Stomach (tissue), 9 donors: ENCODE measurements around the gene RAB8B. TPM values are rescaled to one million over a fixed set of nuclear protein-coding genes. Genes with fewer than 3 reads are reported as not detected.

Experiments used
- DNase-seq, 2 donors: peaks; one replicate each; pipeline versions ENCODE4 v3.0.0 to v3.0.0-alpha.2; 2013 to 2019
- H3K27ac ChIP-seq, 5 donors: fragments of 200-600 bp in 4 of 5; sonication (generic) in 4 of 5; one replicate each; pipeline ENCODE4 v1.5.1; 2013 to 2019; ENCODE audit warnings: mild to moderate bottlenecking in 1 of 5, moderate library complexity in 1 of 5
- H3K27me3 ChIP-seq, 3 donors: fragments of 200-600 bp; sonication (generic); one replicate each; pipeline ENCODE4 v1.5.1; 2017 to 2019; ENCODE audit warnings: mixed run types in 1 of 3
- H3K36me3 ChIP-seq, 4 donors: fragments of 200-600 bp; sonication (generic); 1 replicate in 3 of 4; 2 replicates in 1 of 4; pipeline ENCODE4 v1.5.1; 2016 to 2019
- H3K4me1 ChIP-seq, 4 donors: fragments of 200-600 bp; sonication (generic); one replicate each; pipeline ENCODE4 v1.5.1; 2016 to 2019
- H3K4me3 ChIP-seq, 4 donors: fragments of 200-600 bp; sonication (generic) in 3 of 4; one replicate each; pipeline ENCODE4 v1.5.1; 2016 to 2019; ENCODE audit warnings: mild to moderate bottlenecking in 1 of 4
- H3K9me3 ChIP-seq, 4 donors: fragments of 200-600 bp; sonication (generic); one replicate each; pipeline ENCODE4 v1.5.1; 2016 to 2019
- EP300 ChIP-seq: sonication (generic); formaldehyde crosslinking; IDR thresholded peaks from one replicate; pipeline ENCODE4 v1.6.1; 2017; ENCODE audit warnings: antibody characterized with exemption
- POLR2A ChIP-seq, 4 donors: fragments of 450-650 bp; IDR thresholded peaks; one replicate each; pipeline ENCODE4 v1.6.1; 2016; ENCODE audit warnings: antibody characterized with exemption in 4 of 4, control low read depth in 2 of 4, mild to moderate bottlenecking in 1 of 4, moderate library complexity in 1 of 4
- POLR2AphosphoS5 ChIP-seq, 3 donors: sonication (generic); formaldehyde crosslinking; IDR thresholded peaks; one replicate each; pipeline ENCODE4 v1.6.1; 2016; ENCODE audit warnings: antibody characterized with exemption in 3 of 3
- WGBS, 5 donors: extraction: QIAGEN DNeasy Blood & Tissue Kit in 3 of 5; methylation state at CpG; one replicate each; pipeline versions ENCODE4 v1.1.5 to v1.1.7; 2013 to 2018; 5-methylcytosine and 5-hydroxymethylcytosine counted together
- intact Hi-C: fragments of 100-400 bp; cut with DNase I; formaldehyde crosslinking; loops from one replicate; pipeline ENCODE4 v1.15.1; 2023; ENCODE audit warnings: low total_unique reads
- polyA plus RNA-seq, 3 donors: library from polyadenylated mRNA; stranded (reverse); fragments of 200-250 nt; gene quantifications; one replicate each; pipeline ENCODE4 v1.2.3, GENCODE V29; 2013
- total RNA-seq, 5 donors: library from RNA; depleted of rRNA; stranded (reverse); fragments of >200 nt; gene quantifications; one replicate each; pipeline versions ENCODE4 v1.1.0 to v1.2.3, GENCODE V29; 2014 to 2016
- TF ChIP-seq, protein P1 (sequence below), 7 experiments: fragments of 450-650 bp in 4 of 7; fragments of 200-600 bp in 3 of 7; sonication (generic) in 3 of 7; IDR thresholded peaks; one replicate each; pipeline ENCODE4 v1.5.1; 2016 to 2019; ENCODE audit warnings: antibody characterized with exemption in 7 of 7, control low read depth in 2 of 7, mild to moderate bottlenecking in 1 of 7
- donor health status: healthy with polysubstance abuse.
- donor health status: Bipolar disorder and iron deficiency.
- donor health status: healthy.

The RAB8B gene
- total and polyA plus RNA-seq, 8 donors, result 2.0 to 103 (median 13.5) TPM

DNA sequence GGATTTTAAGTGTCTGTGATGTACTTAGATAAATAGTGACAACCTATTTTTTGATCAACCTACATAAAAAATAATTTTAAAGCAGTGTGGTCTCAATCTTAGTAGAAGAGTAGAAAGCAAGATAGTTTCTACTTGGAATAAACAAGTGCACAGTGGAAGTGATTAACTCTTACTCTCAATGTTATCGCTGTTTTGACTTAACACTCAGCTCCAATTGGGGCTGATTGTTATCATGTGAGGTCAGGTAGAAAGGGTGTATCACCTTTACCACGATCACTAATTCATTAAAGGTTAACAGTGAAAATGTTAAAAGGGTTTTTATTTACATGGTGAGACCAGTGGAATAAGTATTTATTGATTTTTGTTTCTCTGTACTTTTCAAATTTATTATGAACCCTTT lies 65.6 kb downstream of the RAB8B start:
- 33 to 69% (median 48%) methylated on average over 2 of the region's 2 CpGs for WGBS, 5 donors
- H3K27me3 ChIP-seq, result no peaks in the 10 kb centered on the region
- intact Hi-C loops, result no loop called here
- H3K27ac ChIP-seq, result no peak overlapping the region
- no peak overlapping the region for H3K4me3 ChIP-seq
- peaks cover 11 to 67% (median 51%) of the 10 kb centered on the region in 4 donors for H3K36me3 ChIP-seq
- H3K4me1 ChIP-seq, result peaks cover 0 to 3% (median 0%) of the 10 kb centered on the region in 4 donors
- TF ChIP-seq POLR2AphosphoS5 (IDR thresholded peaks at IDR 0.05) (no peak), POLR2A (IDR thresholded peaks at IDR 0.05) (no peak)
- TF ChIP-seq, protein P1, sequence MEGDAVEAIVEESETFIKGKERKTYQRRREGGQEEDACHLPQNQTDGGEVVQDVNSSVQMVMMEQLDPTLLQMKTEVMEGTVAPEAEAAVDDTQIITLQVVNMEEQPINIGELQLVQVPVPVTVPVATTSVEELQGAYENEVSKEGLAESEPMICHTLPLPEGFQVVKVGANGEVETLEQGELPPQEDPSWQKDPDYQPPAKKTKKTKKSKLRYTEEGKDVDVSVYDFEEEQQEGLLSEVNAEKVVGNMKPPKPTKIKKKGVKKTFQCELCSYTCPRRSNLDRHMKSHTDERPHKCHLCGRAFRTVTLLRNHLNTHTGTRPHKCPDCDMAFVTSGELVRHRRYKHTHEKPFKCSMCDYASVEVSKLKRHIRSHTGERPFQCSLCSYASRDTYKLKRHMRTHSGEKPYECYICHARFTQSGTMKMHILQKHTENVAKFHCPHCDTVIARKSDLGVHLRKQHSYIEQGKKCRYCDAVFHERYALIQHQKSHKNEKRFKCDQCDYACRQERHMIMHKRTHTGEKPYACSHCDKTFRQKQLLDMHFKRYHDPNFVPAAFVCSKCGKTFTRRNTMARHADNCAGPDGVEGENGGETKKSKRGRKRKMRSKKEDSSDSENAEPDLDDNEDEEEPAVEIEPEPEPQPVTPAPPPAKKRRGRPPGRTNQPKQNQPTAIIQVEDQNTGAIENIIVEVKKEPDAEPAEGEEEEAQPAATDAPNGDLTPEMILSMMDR (IDR thresholded peaks at IDR 0.05), result no peak
- DNase-seq, result no peak
- no peaks in the 10 kb centered on the region for H3K9me3 ChIP-seq

DNA sequence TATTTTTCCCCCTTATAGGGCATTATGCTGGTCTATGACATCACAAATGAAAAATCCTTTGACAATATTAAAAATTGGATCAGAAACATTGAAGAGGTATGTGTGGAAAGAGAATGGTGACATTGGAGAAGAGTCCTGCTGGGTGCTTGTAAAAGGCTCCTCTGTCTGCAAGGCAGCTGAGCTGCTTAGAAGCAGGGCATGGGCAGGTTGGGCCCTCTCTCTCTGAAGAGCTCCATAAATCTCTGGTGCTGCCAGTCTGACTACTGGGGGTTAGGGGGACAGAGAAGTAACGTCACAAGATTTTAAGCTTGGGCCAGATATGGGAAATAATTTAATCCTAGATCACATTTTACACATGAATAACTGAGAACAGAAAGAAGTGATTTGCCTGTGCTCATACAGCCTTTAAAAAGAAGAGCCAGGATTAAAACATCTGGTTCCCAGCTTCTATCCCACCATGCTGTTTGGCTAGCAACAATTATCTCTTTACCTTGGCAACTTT lies 66.1 kb downstream of the RAB8B start:
- Histone ChIP-seq H3K4me1 (peaks cover 0 to 3% (median 0%) of the 10 kb centered on the region in 4 donors), H3K27me3 (no peaks in the 10 kb centered on the region), H3K36me3 (peaks cover 15 to 67% (median 51%) of the 10 kb centered on the region in 4 donors), H3K27ac (no peak overlapping the region), H3K9me3 (no peaks in the 10 kb centered on the region), H3K4me3 (no peak overlapping the region)
- no peak for DNase-seq
- WGBS, 5 donors, result 76 to 100% (median 88%) methylated on average over 1 of the region's 1 CpG
- intact Hi-C loops, result no loop called here
- no peak for TF ChIP-seq EP300
- no peak for TF ChIP-seq POLR2AphosphoS5 (IDR thresholded peaks at IDR 0.05)
- TF ChIP-seq, protein P1 (IDR thresholded peaks at IDR 0.05), result no peak
- no peak for TF ChIP-seq POLR2A (IDR thresholded peaks at IDR 0.05)

DNA sequence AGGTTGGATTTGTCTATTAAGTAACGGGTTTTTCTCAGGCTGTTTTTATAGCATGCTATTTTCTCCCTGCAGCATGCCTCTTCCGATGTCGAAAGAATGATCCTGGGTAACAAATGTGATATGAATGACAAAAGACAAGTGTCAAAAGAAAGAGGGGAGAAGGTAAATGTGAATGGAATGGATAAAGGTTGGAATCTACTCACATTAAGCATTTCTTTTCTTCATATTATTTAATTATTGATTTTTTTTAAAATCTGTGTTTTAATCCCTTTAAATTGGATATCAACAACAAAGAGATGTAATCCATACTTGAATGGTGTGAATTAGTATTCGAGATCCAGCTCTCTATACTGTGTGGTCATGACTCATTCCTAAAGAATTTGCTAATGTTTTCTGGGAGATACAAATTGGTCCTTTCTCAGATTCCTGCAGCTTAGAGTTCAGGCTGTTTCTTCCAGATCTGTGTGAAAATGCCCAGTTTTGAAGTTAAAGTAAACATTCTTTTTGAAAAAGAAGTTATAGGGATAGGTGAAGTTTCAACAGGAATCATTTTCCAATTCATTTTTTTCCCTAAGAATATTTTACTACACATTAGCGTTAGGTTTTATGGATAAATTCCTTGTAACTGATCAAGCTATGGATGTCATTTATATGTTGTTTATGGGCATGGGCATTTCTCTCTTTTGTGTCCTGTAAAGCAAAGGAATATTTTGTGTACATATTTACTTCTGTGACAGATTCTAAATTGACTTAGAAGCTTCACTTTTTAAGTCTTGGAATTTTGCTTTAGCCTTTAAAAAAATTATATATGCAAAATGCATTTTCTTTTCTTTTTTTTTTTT lies 67.2 kb downstream of the RAB8B start:
- H3K27me3 ChIP-seq, result no peaks in the 10 kb centered on the region
- peaks cover 0 to 3% (median 0%) of the 10 kb centered on the region in 4 donors for H3K4me1 ChIP-seq
- H3K27ac ChIP-seq, result no peak overlapping the region
- intact Hi-C loops, result no loop called here
- no peaks in the 10 kb centered on the region for H3K9me3 ChIP-seq
- WGBS, 5 donors, result 62 to 78% (median 70%) methylated on average over 5 of the region's 5 CpGs
- DNase-seq, result peak in 1 of 2 donors; percentile 50
- H3K36me3 ChIP-seq, result peaks cover 15 to 67% (median 46%) of the 10 kb centered on the region in 4 donors
- no peak overlapping the region for H3K4me3 ChIP-seq
- TF ChIP-seq EP300 (no peak), POLR2AphosphoS5 (IDR thresholded peaks at IDR 0.05) (no peak), POLR2A (IDR thresholded peaks at IDR 0.05) (no peak)
- TF ChIP-seq, protein P1 (IDR thresholded peaks at IDR 0.05), result no peak

DNA sequence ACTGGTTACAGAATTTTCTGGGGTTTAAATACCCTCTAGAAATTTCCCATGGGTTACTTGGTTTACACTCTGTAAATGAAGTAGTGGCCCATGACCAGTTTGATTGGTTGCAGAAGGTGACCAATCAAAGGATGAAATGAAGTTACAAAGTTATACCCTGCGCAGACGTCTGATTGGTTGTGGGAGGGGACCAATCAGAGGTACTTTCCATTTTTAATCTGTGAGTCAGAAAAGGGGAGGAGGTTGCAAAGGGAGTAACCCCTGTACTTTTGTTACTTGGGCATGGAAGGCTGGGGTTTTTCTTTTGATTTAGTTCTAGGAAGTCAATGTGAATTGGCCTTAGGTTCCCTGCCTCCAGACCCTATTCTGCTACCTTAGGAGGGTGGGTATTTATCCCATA lies 69.3 kb downstream of the RAB8B start:
- Histone ChIP-seq H3K27ac (no peak overlapping the region), H3K27me3 (no peaks in the 10 kb centered on the region), H3K4me1 (peaks cover 0 to 3% (median 0%) of the 10 kb centered on the region in 4 donors), H3K4me3 (no peak overlapping the region), H3K9me3 (no peaks in the 10 kb centered on the region), H3K36me3 (peaks cover 15 to 65% (median 55%) of the 10 kb centered on the region in 4 donors)
- 87 to 97% (median 95%) methylated on average over 2 of the region's 2 CpGs for WGBS, 5 donors
- no peak for DNase-seq
- TF ChIP-seq, protein P1 (IDR thresholded peaks at IDR 0.05), result no peak
- TF ChIP-seq EP300 (no peak), POLR2A (IDR thresholded peaks at IDR 0.05) (no peak), POLR2AphosphoS5 (IDR thresholded peaks at IDR 0.05) (no peak)
- intact Hi-C loops, result no loop called here
